ENCODE results near the gene NRG2. TPM values are rescaled to one million over a fixed set of nuclear protein-coding genes. Genes with fewer than 3 reads are reported as not detected.

The NRG2 gene
- total RNA-seq, 1 experiment from 2014 or later: not detected

- Histone ChIP-seq H3K9me3 (ENCODE audit: low read depth, low read length, poor library complexity, severe bottlenecking) (no peaks in the 10 kb centered on the region), H3K4me1 (ENCODE audit: insufficient read depth, low read length, poor library complexity, severe bottlenecking) (no peaks in the 10 kb centered on the region), H3K27ac (ENCODE audit: low read depth, low read length, poor library complexity, severe bottlenecking) (no peak overlapping the region), H3K4me3 (ENCODE audit: low read depth, low read length, poor library complexity, severe bottlenecking) (no peak overlapping the region), H3K36me3 (ENCODE audit: insufficient read depth, low read length, poor library complexity, severe bottlenecking) (no peaks in the 10 kb centered on the region), H3K27me3 (replicated peaks; ENCODE audit: insufficient read depth, low read depth, low read length, poor library complexity) (peaks cover 31% of the 10 kb centered on the region)
- TF ChIP-seq EZH2 (IDR thresholded peaks at IDR 0.05; ENCODE audit: borderline replicate concordance, low read depth, low read length, poor library complexity, severe bottlenecking) (no peak), CTCF (conservative IDR thresholded peaks at IDR 0.05; ENCODE audit: low read depth, low read length) (no peak)
- POLR2A ChIA-PET (ENCODE audit: low non-redundant PET): no interaction called here
- CTCF ChIA-PET: no interaction called here
- DNase-seq (ENCODE audit: low spot score): no peak
- intact Hi-C loops (cut with micrococcal nuclease; ENCODE audit: unreplicated experiment): no loop called here
- no TSS peak for BruUV-seq (replicated peaks)
Measured at GRCh38 chr5:139912804-139913203, 130.3 kb downstream of the NRG2 start.

- H3K4me1 ChIP-seq (ENCODE audit: insufficient read depth, low read length, poor library complexity, severe bottlenecking): no peaks in the 10 kb centered on the region
- H3K36me3 ChIP-seq (ENCODE audit: insufficient read depth, low read length, poor library complexity, severe bottlenecking): no peaks in the 10 kb centered on the region
- H3K27me3 ChIP-seq (replicated peaks; ENCODE audit: insufficient read depth, low read depth, low read length, poor library complexity): peaks cover 24% of the 10 kb centered on the region
- no peaks in the 10 kb centered on the region for H3K9me3 ChIP-seq (ENCODE audit: low read depth, low read length, poor library complexity, severe bottlenecking)
- intact Hi-C loops (cut with micrococcal nuclease; ENCODE audit: unreplicated experiment): no loop called here
- ChIA-PET CTCF (no interaction called here), POLR2A (ENCODE audit: low non-redundant PET) (no interaction called here)
- no peak for DNase-seq (ENCODE audit: low spot score)
- H3K4me3 ChIP-seq (ENCODE audit: low read depth, low read length, poor library complexity, severe bottlenecking): no peak overlapping the region
- TF ChIP-seq EZH2 (IDR thresholded peaks at IDR 0.05; ENCODE audit: borderline replicate concordance, low read depth, low read length, poor library complexity, severe bottlenecking): no peak
- TF ChIP-seq CTCF (conservative IDR thresholded peaks at IDR 0.05; ENCODE audit: low read depth, low read length): no peak
- no TSS peak for BruUV-seq (replicated peaks)
- no peak overlapping the region for H3K27ac ChIP-seq (ENCODE audit: low read depth, low read length, poor library complexity, severe bottlenecking)
Measured at GRCh38 chr5:139912158-139912557, 130.9 kb downstream of the NRG2 start.

- POLR2A ChIA-PET (ENCODE audit: low non-redundant PET): no interaction called here
Measured at GRCh38 chr5:139911425-139912120, 131.5 kb downstream of the NRG2 start.

More at GRCh38 chr5:139911425-139912120, 131.5 kb downstream of the NRG2 start:
- TF ChIP-seq CTCF (conservative IDR thresholded peaks at IDR 0.05; ENCODE audit: low read depth, low read length) (no peak), EZH2 (IDR thresholded peaks at IDR 0.05; ENCODE audit: borderline replicate concordance, low read depth, low read length, poor library complexity, severe bottlenecking) (no peak)
- Histone ChIP-seq H3K4me3 (ENCODE audit: low read depth, low read length, poor library complexity, severe bottlenecking) (no peak overlapping the region), H3K27me3 (replicated peaks; ENCODE audit: insufficient read depth, low read depth, low read length, poor library complexity) (peaks cover 22% of the 10 kb centered on the region), H3K36me3 (ENCODE audit: insufficient read depth, low read length, poor library complexity, severe bottlenecking) (no peaks in the 10 kb centered on the region), H3K27ac (ENCODE audit: low read depth, low read length, poor library complexity, severe bottlenecking) (no peak overlapping the region), H3K9me3 (ENCODE audit: low read depth, low read length, poor library complexity, severe bottlenecking) (no peaks in the 10 kb centered on the region), H3K4me1 (ENCODE audit: insufficient read depth, low read length, poor library complexity, severe bottlenecking) (no peaks in the 10 kb centered on the region)
- DNase-seq (ENCODE audit: low spot score): no peak
- CTCF ChIA-PET: no interaction called here
- BruUV-seq (replicated peaks): no TSS peak
- intact Hi-C loops (cut with micrococcal nuclease; ENCODE audit: unreplicated experiment): no loop called here
